Mesodermal cell (in vitro differentiated cells): ENCODE data around the gene CDH24.

ENCODE experiments used
- H3K27ac ChIP-seq: 2 replicates; pipeline ENCODE4 v1.7.0; 2013; ENCODE audit warnings: mild to moderate bottlenecking, low read depth, low read length, moderate library complexity; ENCODE audit not compliant: severe bottlenecking
- H3K36me3 ChIP-seq: 2 replicates; pipeline ENCODE4 v1.7.1; 2013; ENCODE audit warnings: mild to moderate bottlenecking, low read length, moderate library complexity; ENCODE audit not compliant: control insufficient read depth, insufficient read depth
- H3K4me1 ChIP-seq: one replicate; pipeline ENCODE4 v1.7.1; 2013; ENCODE audit warnings: mild to moderate bottlenecking, low read length; ENCODE audit not compliant: insufficient read depth, control insufficient read depth, poor library complexity, severe bottlenecking
- H3K4me3 ChIP-seq: 2 replicates; pipeline ENCODE4 v1.7.0; 2013; ENCODE audit warnings: low read length, control low read depth, mild to moderate bottlenecking; ENCODE audit not compliant: insufficient read depth, poor library complexity, severe bottlenecking; ENCODE audit errors: extremely low read depth
- H3K9me3 ChIP-seq: 2 replicates; pipeline ENCODE4 v1.7.1; 2013; ENCODE audit warnings: mild to moderate bottlenecking, low read length, moderate library complexity; ENCODE audit not compliant: control insufficient read depth
- WGBS, 2 experiments: methylation state at CpG; one replicate each; pipeline ENCODE4 v1.1.5; 2013; ENCODE audit warnings: missing lambda C conversion rate in 2 of 2; ENCODE audit not compliant: insufficient coverage in 2 of 2; 5-methylcytosine and 5-hydroxymethylcytosine counted together

CDH24 gene

GRCh38 chr14:23071244-23071920 lies 14.1 kb upstream of the CDH24 start:
- Histone ChIP-seq H3K4me1 (peaks cover 31% of the 10 kb centered on the region), H3K36me3 (peaks cover 72% of the 10 kb centered on the region), H3K4me3 (peak overlapping the region; percentile 76), H3K27ac (peak overlapping the region; percentile 89), H3K9me3 (no peaks in the 10 kb centered on the region)
- WGBS, 2 experiments: 5 to 8% methylated on average over 7 to 8 of the region's 14 CpGs

GRCh38 chr14:23070262-23071129 lies 13.2 kb upstream of the CDH24 start:
- 11 to 20% methylated on average over 4 to 7 of the region's 10 CpGs for WGBS, 2 experiments
- peaks cover 72% of the 10 kb centered on the region for H3K36me3 ChIP-seq
- peaks cover 31% of the 10 kb centered on the region for H3K4me1 ChIP-seq
- no peaks in the 10 kb centered on the region for H3K9me3 ChIP-seq
- H3K27ac ChIP-seq: peak overlapping the region; percentile 89
- H3K4me3 ChIP-seq: peak overlapping the region; percentile 76

- H3K9me3 ChIP-seq: no peaks in the 10 kb centered on the region
- H3K4me1 ChIP-seq: peaks cover 31% of the 10 kb centered on the region
- peaks cover 72% of the 10 kb centered on the region for H3K36me3 ChIP-seq
- peak overlapping the region; percentile 18 for H3K4me3 ChIP-seq
- 38% methylated on average over 1 of the region's 4 CpGs; no CpG with 5 or more reads in 1 of the 2 experiments for WGBS, 2 experiments
- peak overlapping the region; percentile 32 for H3K27ac ChIP-seq
Measured at GRCh38 chr14:23069413-23069806, 12.1 kb upstream of the CDH24 start.

- Histone ChIP-seq H3K36me3 (peaks cover 72% of the 10 kb centered on the region), H3K27ac (peak overlapping the region; percentile 32), H3K4me3 (peak overlapping the region; percentile 18), H3K9me3 (no peaks in the 10 kb centered on the region), H3K4me1 (peaks cover 31% of the 10 kb centered on the region)
- WGBS, 2 experiments: 25 to 43% methylated on average over 8 of the region's 8 CpGs
Measured at GRCh38 chr14:23068789-23069412, 11.6 kb upstream of the CDH24 start.

GRCh38 chr14:23067847-23068788 lies 10.8 kb upstream of the CDH24 start:
- Histone ChIP-seq H3K36me3 (peaks cover 72% of the 10 kb centered on the region), H3K27ac (no peak overlapping the region), H3K4me1 (peaks cover 35% of the 10 kb centered on the region), H3K9me3 (no peaks in the 10 kb centered on the region), H3K4me3 (peak overlapping the region; percentile 6)
- 91 to 97% methylated on average over 7 to 9 of the region's 14 CpGs for WGBS, 2 experiments

GRCh38 chr14:23066855-23067744 lies 9.8 kb upstream of the CDH24 start:
- Histone ChIP-seq H3K4me3 (no peak overlapping the region), H3K36me3 (peaks cover 74% of the 10 kb centered on the region), H3K9me3 (no peaks in the 10 kb centered on the region), H3K4me1 (peaks cover 40% of the 10 kb centered on the region), H3K27ac (no peak overlapping the region)
- WGBS, 2 experiments: 98 to 100% methylated on average over 4 to 11 of the region's 23 CpGs

- no peak overlapping the region for H3K27ac ChIP-seq
- no peak overlapping the region for H3K4me3 ChIP-seq
- H3K4me1 ChIP-seq: peaks cover 41% of the 10 kb centered on the region
- 96 to 100% methylated on average over 1 to 3 of the region's 3 CpGs for WGBS, 2 experiments
- H3K36me3 ChIP-seq: peaks cover 79% of the 10 kb centered on the region
- no peaks in the 10 kb centered on the region for H3K9me3 ChIP-seq
Measured at GRCh38 chr14:23066368-23066767, 9.0 kb upstream of the CDH24 start.

GRCh38 chr14:23063601-23064000 lies 6.3 kb upstream of the CDH24 start:
- Histone ChIP-seq H3K4me1 (peaks cover 41% of the 10 kb centered on the region), H3K36me3 (peaks cover 96% of the 10 kb centered on the region), H3K27ac (peak overlapping the region; percentile 90), H3K9me3 (no peaks in the 10 kb centered on the region), H3K4me3 (no peak overlapping the region)
- 93 to 97% methylated on average over 3 to 4 of the region's 5 CpGs for WGBS, 2 experiments

- Histone ChIP-seq H3K4me1 (peaks cover 34% of the 10 kb centered on the region), H3K27ac (peak overlapping the region; percentile 90), H3K9me3 (no peaks in the 10 kb centered on the region), H3K36me3 (peaks cover 84% of the 10 kb centered on the region), H3K4me3 (no peak overlapping the region)
- 83% methylated on average over 1 of the region's 4 CpGs; no CpG with 5 or more reads in 1 of the 2 experiments for WGBS, 2 experiments
Measured at GRCh38 chr14:23062002-23062401, 4.7 kb upstream of the CDH24 start.
